Effector memory CD4-positive, alpha-beta T cell (primary cell): Measurements from ENCODE around the gene APRT.
A peak's percentile ranks its signal among the peaks of the same experiment; 100 is the strongest.

Source experiments
- DNase-seq, 3 donors: peaks; one replicate each; pipeline ENCODE4 v3.0.0-alpha.2; 2020
- H3K27ac ChIP-seq: 2 replicates; pipeline ENCODE4 v1.7.0; 2013; ENCODE audit warnings: mild to moderate bottlenecking, low read length, moderate library complexity; ENCODE audit not compliant: insufficient read depth, poor library complexity, severe bottlenecking
- H3K27me3 ChIP-seq: replicated peaks from 2 replicates; pipeline ENCODE4 v1.7.0; 2013; ENCODE audit warnings: mild to moderate bottlenecking, low read length; ENCODE audit not compliant: insufficient read depth, control insufficient read depth, poor library complexity, severe bottlenecking
- H3K36me3 ChIP-seq: 2 replicates; pipeline ENCODE4 v1.7.0; 2013; ENCODE audit warnings: mild to moderate bottlenecking, low read length, moderate library complexity; ENCODE audit not compliant: control insufficient read depth, insufficient read depth
- H3K4me1 ChIP-seq: 2 replicates; pipeline ENCODE4 v1.7.0; 2013; ENCODE audit warnings: low read length, mild to moderate bottlenecking; ENCODE audit not compliant: control insufficient read depth, insufficient read depth, poor library complexity, severe bottlenecking
- H3K4me3 ChIP-seq: 2 replicates; pipeline ENCODE4 v1.7.0; 2013; ENCODE audit warnings: low read length, low read depth, mild to moderate bottlenecking; ENCODE audit not compliant: insufficient read depth, poor library complexity, severe bottlenecking
- H3K9me3 ChIP-seq: 2 replicates; pipeline ENCODE4 v1.7.0; 2013; ENCODE audit warnings: mild to moderate bottlenecking, low read length, moderate library complexity; ENCODE audit not compliant: control insufficient read depth

The APRT gene

GRCh38 chr16:88759976-88760350, 51.8 kb downstream of the APRT start:
- no peaks in the 10 kb centered on the region for H3K9me3 ChIP-seq
- no peak for DNase-seq
- peaks cover 11% of the 10 kb centered on the region for H3K36me3 ChIP-seq
- no peak overlapping the region for H3K4me3 ChIP-seq
- peak overlapping the region; percentile 48 for H3K27ac ChIP-seq
- peaks cover 50% of the 10 kb centered on the region for H3K4me1 ChIP-seq
- H3K27me3 ChIP-seq = no peaks in the 10 kb centered on the region
